Measurements from ENCODE around the gene ZCCHC3.

ZCCHC3 gene

GRCh38 chr20:286508-286907, 10.9 kb upstream of the ZCCHC3 start:
- H3K4me3 ChIP-seq (ENCODE audit: low read depth in 1 of 2, low read length in 1 of 2), result no peak overlapping the region
- H3K27me3 ChIP-seq, result no peaks in the 10 kb centered on the region
- H3K27ac ChIP-seq, result no peak overlapping the region
- TF ChIP-seq, protein P1, sequence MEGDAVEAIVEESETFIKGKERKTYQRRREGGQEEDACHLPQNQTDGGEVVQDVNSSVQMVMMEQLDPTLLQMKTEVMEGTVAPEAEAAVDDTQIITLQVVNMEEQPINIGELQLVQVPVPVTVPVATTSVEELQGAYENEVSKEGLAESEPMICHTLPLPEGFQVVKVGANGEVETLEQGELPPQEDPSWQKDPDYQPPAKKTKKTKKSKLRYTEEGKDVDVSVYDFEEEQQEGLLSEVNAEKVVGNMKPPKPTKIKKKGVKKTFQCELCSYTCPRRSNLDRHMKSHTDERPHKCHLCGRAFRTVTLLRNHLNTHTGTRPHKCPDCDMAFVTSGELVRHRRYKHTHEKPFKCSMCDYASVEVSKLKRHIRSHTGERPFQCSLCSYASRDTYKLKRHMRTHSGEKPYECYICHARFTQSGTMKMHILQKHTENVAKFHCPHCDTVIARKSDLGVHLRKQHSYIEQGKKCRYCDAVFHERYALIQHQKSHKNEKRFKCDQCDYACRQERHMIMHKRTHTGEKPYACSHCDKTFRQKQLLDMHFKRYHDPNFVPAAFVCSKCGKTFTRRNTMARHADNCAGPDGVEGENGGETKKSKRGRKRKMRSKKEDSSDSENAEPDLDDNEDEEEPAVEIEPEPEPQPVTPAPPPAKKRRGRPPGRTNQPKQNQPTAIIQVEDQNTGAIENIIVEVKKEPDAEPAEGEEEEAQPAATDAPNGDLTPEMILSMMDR (IDR thresholded peaks at IDR 0.05), result no peak
- no peaks in the 10 kb centered on the region for H3K9me3 ChIP-seq
- no peaks in the 10 kb centered on the region for H3K36me3 ChIP-seq
- peaks cover 10 to 14% of the 10 kb centered on the region in 2 experiments for H3K4me1 ChIP-seq (ENCODE audit: control insufficient read depth in 1 of 2, insufficient read depth in 1 of 2, low read depth in 1 of 2, low read length in 1 of 2)

DNA sequence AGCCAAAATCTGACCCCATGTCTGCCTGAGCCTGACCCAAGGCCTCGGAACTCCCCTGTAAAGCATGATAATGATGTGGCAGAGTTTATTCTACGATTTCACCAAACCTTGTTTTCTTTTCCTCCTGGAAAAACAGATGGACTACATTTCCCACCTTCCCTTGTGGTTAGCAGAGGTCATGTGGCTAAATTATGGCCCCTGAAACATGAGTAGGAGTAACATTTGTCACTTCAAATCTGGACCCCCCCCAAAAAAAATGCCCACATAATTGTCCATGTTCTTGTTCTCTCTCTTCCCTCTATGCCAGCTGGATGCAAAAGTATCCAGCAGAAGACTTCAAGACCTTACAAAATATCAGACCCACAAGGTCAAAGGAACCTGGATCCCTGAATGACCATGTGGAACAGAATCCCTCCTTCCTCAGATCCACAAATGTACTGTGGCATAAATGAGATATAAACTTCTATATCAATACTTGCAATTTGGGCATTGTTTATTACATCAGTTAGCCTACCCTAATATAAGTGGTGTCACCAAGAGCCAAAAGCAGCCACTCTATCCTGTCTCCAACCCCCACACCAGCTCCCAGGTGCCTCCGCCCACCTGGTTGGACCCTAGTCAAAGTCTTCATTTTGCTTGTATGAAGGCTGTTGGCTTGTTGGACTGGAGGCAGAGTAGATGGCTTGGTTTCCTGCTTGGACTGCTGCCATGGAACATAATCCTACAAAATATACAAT, 8.2 kb upstream of the ZCCHC3 start:
- H3K9me3 ChIP-seq, result no peaks in the 10 kb centered on the region
- H3K36me3 ChIP-seq, result no peaks in the 10 kb centered on the region
- no peak overlapping the region for H3K4me3 ChIP-seq (ENCODE audit: low read depth in 1 of 2, low read length in 1 of 2)
- H3K4me1 ChIP-seq (ENCODE audit: control insufficient read depth in 1 of 2, insufficient read depth in 1 of 2, low read depth in 1 of 2, low read length in 1 of 2), result peaks cover 34 to 35% of the 10 kb centered on the region in 2 experiments
- no peaks in the 10 kb centered on the region for H3K27me3 ChIP-seq
- H3K27ac ChIP-seq, result no peak overlapping the region
- TF ChIP-seq, protein P1 (IDR thresholded peaks at IDR 0.05), result no peak

- TF ChIP-seq, protein P1 (IDR thresholded peaks at IDR 0.05), result no peak
- H3K9me3 ChIP-seq, result no peaks in the 10 kb centered on the region
- peak overlapping the region; percentile 64 to 66 for H3K4me3 ChIP-seq (ENCODE audit: low read depth in 1 of 2, low read length in 1 of 2)
- peak overlapping the region; percentile 11 for H3K27ac ChIP-seq
- H3K36me3 ChIP-seq, result no peaks in the 10 kb centered on the region
- H3K4me1 ChIP-seq (ENCODE audit: control insufficient read depth in 1 of 2, insufficient read depth in 1 of 2, low read depth in 1 of 2, low read length in 1 of 2), result peaks cover 34 to 35% of the 10 kb centered on the region in 2 experiments
- H3K27me3 ChIP-seq, result no peaks in the 10 kb centered on the region
These were observed 7.7 kb upstream of the ZCCHC3 start for GRCh38 chr20:289693-290083.

DNA sequence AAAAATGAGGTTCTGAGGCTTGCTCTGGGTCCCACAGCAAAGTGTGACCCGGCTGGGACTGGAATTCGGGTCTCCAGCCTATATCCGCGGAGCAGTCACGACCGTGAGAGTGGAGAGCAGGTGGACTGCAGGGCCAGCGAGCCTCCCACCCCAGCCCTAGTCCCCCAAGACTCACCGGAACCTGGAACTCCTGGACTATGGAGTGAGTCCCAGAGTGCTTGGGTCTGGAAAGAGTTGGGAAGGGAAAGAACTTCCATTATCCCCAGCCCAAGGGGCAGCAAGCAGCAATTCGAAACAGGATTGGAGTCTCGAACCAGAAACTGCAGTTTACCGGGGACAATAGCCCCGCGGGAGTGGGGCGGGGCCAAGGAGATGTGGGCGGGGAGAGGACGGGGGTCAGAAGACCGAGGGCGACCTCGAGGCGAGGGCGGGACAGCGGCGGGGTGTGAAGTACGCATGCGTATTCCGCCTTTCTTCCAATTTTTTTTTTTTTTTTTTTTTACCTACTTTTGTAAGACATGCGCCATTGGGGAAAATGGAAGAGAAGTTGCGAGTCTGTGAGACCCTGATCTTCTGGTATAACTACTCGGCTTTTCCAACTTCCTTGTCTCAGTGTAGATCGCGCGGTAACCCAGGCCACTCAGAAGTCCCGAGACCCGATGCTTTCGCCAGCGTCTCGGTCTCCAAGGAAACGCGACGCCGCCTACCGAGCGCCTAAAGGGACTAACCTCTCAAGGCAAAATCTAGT, 7.1 kb upstream of the ZCCHC3 start, which contains the start of gene C20orf96:
Gene C20orf96, minus strand, starts transcription at position 667 of the 748 bp plus-strand sequence. Its CDS starts 140 bp downstream, at position 527.
- peaks cover 34 to 35% of the 10 kb centered on the region in 2 experiments for H3K4me1 ChIP-seq (ENCODE audit: control insufficient read depth in 1 of 2, insufficient read depth in 1 of 2, low read depth in 1 of 2, low read length in 1 of 2)
- TF ChIP-seq, protein P1 (IDR thresholded peaks at IDR 0.05), result peak; percentile 13

DNA sequence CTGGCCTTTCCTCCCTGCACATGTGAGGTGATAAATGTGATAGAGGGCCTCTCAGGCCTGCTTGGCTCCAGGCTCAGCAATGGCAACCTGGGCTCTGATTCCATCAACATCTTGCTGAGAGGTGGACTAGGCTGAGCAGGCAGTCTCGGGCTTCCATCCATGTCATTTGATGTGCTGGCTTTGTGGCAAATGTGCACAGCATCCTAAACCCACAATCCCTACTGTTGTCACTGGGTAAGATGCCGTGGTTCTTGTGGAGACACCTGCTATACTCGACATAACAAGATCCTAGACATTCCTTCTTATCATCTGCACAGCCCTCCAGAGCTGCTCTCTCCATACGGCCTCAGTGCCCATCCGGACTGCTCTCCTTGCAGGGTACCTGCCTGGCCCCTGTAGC, 2.8 kb upstream of the ZCCHC3 start:
- TF ChIP-seq, protein P1 (IDR thresholded peaks at IDR 0.05), result no peak
- no peak overlapping the region for H3K27ac ChIP-seq
- peaks cover 57 to 59% of the 10 kb centered on the region in 2 experiments for H3K4me1 ChIP-seq (ENCODE audit: control insufficient read depth in 1 of 2, insufficient read depth in 1 of 2, low read depth in 1 of 2, low read length in 1 of 2)
- no peak overlapping the region for H3K4me3 ChIP-seq (ENCODE audit: low read depth in 1 of 2, low read length in 1 of 2)
- H3K36me3 ChIP-seq, result no peaks in the 10 kb centered on the region
- no peaks in the 10 kb centered on the region for H3K27me3 ChIP-seq
- no peaks in the 10 kb centered on the region for H3K9me3 ChIP-seq

More for the DNA sequence above, 7.1 kb upstream of the ZCCHC3 start, which contains the start of gene C20orf96:
- Histone ChIP-seq H3K27ac (peak within 1 kb of the TSS; percentile 11), H3K9me3 (no peaks in the 10 kb centered on the region), H3K36me3 (no peaks in the 10 kb centered on the region), H3K27me3 (no peaks in the 10 kb centered on the region), H3K4me3 (ENCODE audit: low read depth in 1 of 2, low read length in 1 of 2) (peak within 1 kb of the TSS; percentile 64 to 66)
